HEK293 (cell line): ENCODE data around the gene CISH.

Experiments used
- BCL11A ChIP-seq: fragments of 450-650 bp; formaldehyde crosslinking; IDR thresholded peaks from 2 replicates; pipeline ENCODE4 v1.5.1; 2016; ENCODE audit warnings: low read depth, missing biosample characterization, missing genetic modification characterization
- HIC1 ChIP-seq: fragments of 450-650 bp; formaldehyde crosslinking; IDR thresholded peaks from 2 replicates; pipeline ENCODE4 v1.5.1; 2016; ENCODE audit warnings: missing biosample characterization, missing genetic modification characterization
- KLF1 ChIP-seq: fragments of 450-650 bp; formaldehyde crosslinking; IDR thresholded peaks from 2 replicates; pipeline ENCODE4 v1.5.1; 2016; ENCODE audit warnings: missing biosample characterization, missing genetic modification characterization
- KLF17 ChIP-seq: fragments of 450-650 bp; formaldehyde crosslinking; IDR thresholded peaks from 2 replicates; pipeline ENCODE4 v1.5.1; 2016; ENCODE audit warnings: missing biosample characterization, missing genetic modification characterization
- MYNN ChIP-seq: fragments of 450-650 bp; formaldehyde crosslinking; IDR thresholded peaks from 2 replicates; pipeline ENCODE4 v1.5.1; 2016; ENCODE audit warnings: missing biosample characterization, missing genetic modification characterization, borderline replicate concordance
- PRDM1 ChIP-seq: fragments of 450-650 bp; formaldehyde crosslinking; IDR thresholded peaks from 2 replicates; pipeline ENCODE4; 2016; ENCODE audit warnings: missing biosample characterization, missing genetic modification characterization
- ZBTB17 ChIP-seq: fragments of 450-650 bp; formaldehyde crosslinking; IDR thresholded peaks from 2 replicates; pipeline ENCODE4 v1.5.1; 2016; ENCODE audit warnings: missing biosample characterization, missing genetic modification characterization
- ZBTB48 ChIP-seq: fragments of 450-650 bp; formaldehyde crosslinking; IDR thresholded peaks from 2 replicates; pipeline ENCODE4 v1.5.1; 2016; ENCODE audit warnings: missing biosample characterization, missing genetic modification characterization
- ZEB2 ChIP-seq: fragments of 450-650 bp; formaldehyde crosslinking; IDR thresholded peaks from 2 replicates; pipeline ENCODE4 v1.5.1; 2016; ENCODE audit warnings: missing biosample characterization, missing genetic modification characterization
- ZFP37 ChIP-seq: fragments of 450-650 bp; formaldehyde crosslinking; IDR thresholded peaks from 2 replicates; pipeline ENCODE4 v1.5.1; 2016; ENCODE audit warnings: missing biosample characterization, missing genetic modification characterization
- ZNF10 ChIP-seq: fragments of 450-650 bp; formaldehyde crosslinking; IDR thresholded peaks from 2 replicates; pipeline ENCODE4 v1.5.1; 2017; ENCODE audit warnings: missing biosample characterization, missing genetic modification characterization
- ZNF114 ChIP-seq: fragments of 450-650 bp; formaldehyde crosslinking; IDR thresholded peaks from 2 replicates; pipeline ENCODE4 v1.5.0; 2017; ENCODE audit warnings: missing biosample characterization, missing genetic modification characterization
- ZNF155 ChIP-seq: fragments of 450-650 bp; formaldehyde crosslinking; IDR thresholded peaks from 2 replicates; pipeline ENCODE4 v1.5.1; 2016; ENCODE audit warnings: missing biosample characterization, missing genetic modification characterization
- ZNF16 ChIP-seq: fragments of 450-650 bp; formaldehyde crosslinking; IDR thresholded peaks from 2 replicates; pipeline ENCODE4 v1.5.1; 2016; ENCODE audit warnings: low read depth, missing biosample characterization, missing genetic modification characterization
- ZNF274 ChIP-seq, 2 experiments: fragments of 200-500 bp in 1 of 2; fragments of 450-650 bp in 1 of 2; sonication (Bioruptor generic) in 1 of 2; formaldehyde crosslinking in 1 of 2; IDR thresholded peaks; 2 replicates each; pipeline versions ENCODE4 v1.5.1 to v1.6.1; 2014 to 2016; ENCODE audit warnings: borderline replicate concordance in 1 of 2, inconsistent platforms in 1 of 2, low read length in 1 of 2, missing biosample characterization in 1 of 2, missing genetic modification characterization in 1 of 2
- ZNF280D ChIP-seq: fragments of 450-650 bp; formaldehyde crosslinking; IDR thresholded peaks from 2 replicates; pipeline ENCODE4 v1.5.1; 2016; ENCODE audit warnings: missing biosample characterization, missing genetic modification characterization
- ZNF311 ChIP-seq: fragments of 450-650 bp; formaldehyde crosslinking; IDR thresholded peaks from 2 replicates; pipeline ENCODE4 v1.5.1; 2017; ENCODE audit warnings: missing biosample characterization, missing genetic modification characterization, borderline replicate concordance
- ZNF362 ChIP-seq: fragments of 450-650 bp; formaldehyde crosslinking; IDR thresholded peaks from 2 replicates; pipeline ENCODE4 v1.5.1; 2016; ENCODE audit warnings: missing biosample characterization, missing genetic modification characterization
- ZNF37A ChIP-seq: fragments of 450-650 bp; IDR thresholded peaks from 2 replicates; pipeline ENCODE4 v1.5.1; 2018; ENCODE audit warnings: missing biosample characterization, missing genetic modification characterization
- ZNF394 ChIP-seq: fragments of 450-650 bp; formaldehyde crosslinking; IDR thresholded peaks from 2 replicates; pipeline ENCODE4 v1.5.1; 2016; ENCODE audit warnings: missing biosample characterization, missing genetic modification characterization, mild to moderate bottlenecking, moderate library complexity, borderline replicate concordance
- ZNF398 ChIP-seq: fragments of 450-650 bp; formaldehyde crosslinking; IDR thresholded peaks from 2 replicates; pipeline ENCODE4 v1.5.1; 2017; ENCODE audit warnings: missing biosample characterization, missing genetic modification characterization
- ZNF544 ChIP-seq: fragments of 450-650 bp; formaldehyde crosslinking; IDR thresholded peaks from 2 replicates; pipeline ENCODE4 v1.5.0; 2017; ENCODE audit warnings: missing biosample characterization, missing genetic modification characterization
- ZNF558 ChIP-seq: fragments of 450-650 bp; formaldehyde crosslinking; IDR thresholded peaks from 2 replicates; pipeline ENCODE4 v1.5.1; 2016; ENCODE audit warnings: missing biosample characterization, missing genetic modification characterization
- ZNF560 ChIP-seq: fragments of 450-650 bp; formaldehyde crosslinking; IDR thresholded peaks from 2 replicates; pipeline ENCODE4 v1.5.1; 2017; ENCODE audit warnings: missing biosample characterization, missing genetic modification characterization, borderline replicate concordance
- ZNF600 ChIP-seq: fragments of 450-650 bp; formaldehyde crosslinking; IDR thresholded peaks from 2 replicates; pipeline ENCODE4 v1.5.1; 2016; ENCODE audit warnings: missing biosample characterization, missing genetic modification characterization
- ZNF645 ChIP-seq: fragments of 450-650 bp; formaldehyde crosslinking; IDR thresholded peaks from 2 replicates; pipeline ENCODE4; 2016; ENCODE audit warnings: missing biosample characterization, missing genetic modification characterization
- ZNF701 ChIP-seq: fragments of 450-650 bp; formaldehyde crosslinking; IDR thresholded peaks from 2 replicates; pipeline ENCODE4 v1.5.1; 2016; ENCODE audit warnings: missing biosample characterization, missing genetic modification characterization
- ZNF76 ChIP-seq: fragments of 450-650 bp; formaldehyde crosslinking; IDR thresholded peaks from 2 replicates; pipeline ENCODE4; 2016; ENCODE audit warnings: low read depth, missing biosample characterization, missing genetic modification characterization, borderline replicate concordance
- ZNF776 ChIP-seq: fragments of 450-650 bp; formaldehyde crosslinking; IDR thresholded peaks from 2 replicates; pipeline ENCODE4 v1.5.0; 2017; ENCODE audit warnings: missing biosample characterization, missing genetic modification characterization, borderline replicate concordance
- ZNF777 ChIP-seq: fragments of 450-650 bp; formaldehyde crosslinking; IDR thresholded peaks from 2 replicates; pipeline ENCODE4 v1.5.1; 2017; ENCODE audit warnings: missing biosample characterization, missing genetic modification characterization, borderline replicate concordance

The CISH gene

GRCh38 chr3:50627407-50628051 is 16.0 kb upstream of the CISH start (continued):
- TF ChIP-seq ZNF114 (tag by site-specific recombination): no peak
- 0 out of 2 replicates have a peak, but pooled peaks have one; percentile 26 for TF ChIP-seq KLF17 (tag by site-specific recombination)
- TF ChIP-seq ZNF16 (tag by site-specific recombination): no peak
- no peak for TF ChIP-seq ZNF10 (tag by site-specific recombination)
- no peak for TF ChIP-seq ZNF76
- TF ChIP-seq ZNF558 (tag by site-specific recombination): no peak
- TF ChIP-seq ZNF398 (tag by site-specific recombination): no peak
- TF ChIP-seq ZFP37: no peak
- TF ChIP-seq ZNF776: no peak
- no peak for TF ChIP-seq ZBTB17 (tag by site-specific recombination)
- TF ChIP-seq ZNF362 (tag by site-specific recombination): no peak
- TF ChIP-seq ZNF311 (tag by site-specific recombination): no peak
- TF ChIP-seq ZNF37A: no peak
- TF ChIP-seq ZNF701 (tag by site-specific recombination): no peak
- TF ChIP-seq PRDM1 (tag by site-specific recombination): no peak
- TF ChIP-seq ZNF280D (tag by site-specific recombination): no peak
- TF ChIP-seq ZEB2 (tag by site-specific recombination): no peak
- TF ChIP-seq ZNF600 (tag by site-specific recombination): 0 out of 2 replicates have a peak, but pooled peaks have one; percentile 15
- TF ChIP-seq ZNF274 (IDR thresholded peaks at IDR 0.05; ENCODE audit: low read length): no peak
- no peak for TF ChIP-seq ZNF274 (tag by site-specific recombination; IDR thresholded peaks at IDR 0.05; ENCODE audit: borderline replicate concordance)
- TF ChIP-seq HIC1: no peak
- no peak for TF ChIP-seq KLF1 (tag by site-specific recombination)
- TF ChIP-seq MYNN: no peak
- TF ChIP-seq ZNF155 (tag by site-specific recombination): no peak
- TF ChIP-seq ZNF394 (tag by site-specific recombination): no peak
- peak; percentile 55; the same call in 1 of the 2 replicates for TF ChIP-seq ZBTB48 (tag by site-specific recombination)
- TF ChIP-seq BCL11A (tag by site-specific recombination): no peak
- no peak for TF ChIP-seq ZNF645
- no peak for TF ChIP-seq ZNF544 (tag by site-specific recombination)
- TF ChIP-seq ZNF560: no peak
- TF ChIP-seq ZNF777: no peak
